Caco-2 (cell line): ENCODE results near the gene RHOB. TPM values are rescaled to one million over a fixed set of nuclear protein-coding genes. Genes with fewer than 3 reads are reported as not detected.
"Not testable (repeated sequence)": the region's sequence is repeated elsewhere in the genome, so short reads cannot be mapped to it uniquely, and the experiment has no call there.

Source experiments
- BruUV-seq: library from RNA; stranded (reverse); fragments of 400-500 nt; replicated peaks from 2 replicates; lab custom pipeline; 2021; lab: Mats Ljungman, UMichigan
- CTCF ChIA-PET: fragments of 300-600 bp; sonication (Branson Sonifier 250); formaldehyde crosslinking; loops from one replicate; lab custom pipeline; 2022; ENCODE audit warnings: antibody characterized with exemption; lab: Charles Lee
- POLR2A ChIA-PET: fragments of 300-600 bp; sonication (Branson Sonifier 250); formaldehyde crosslinking; loops from one replicate; lab custom pipeline; 2022; ENCODE audit warnings: antibody characterized with exemption; lab: Charles Lee
- DNase-seq, 2 experiments: peaks; one replicate each; pipeline versions ENCODE4 v3.0.0 to v3.0.0-alpha.2; 2020 to 2022
- H3K27me3 ChIP-seq: replicated peaks from 2 replicates; pipeline ENCODE4 v1.6.0; 2011; ENCODE audit warnings: low read length; ENCODE audit not compliant: control insufficient read depth, insufficient read depth
- H3K36me3 ChIP-seq: 2 replicates; pipeline ENCODE4 v1.5.1; 2011; ENCODE audit warnings: low read length; ENCODE audit not compliant: control insufficient read depth, insufficient read depth
- H3K4me1 ChIP-seq: fragments of 250-450 bp; sonication (Bioruptor Pico); 2 replicates; pipeline ENCODE4 v1.5.1; 2020; ENCODE audit warnings: mild to moderate bottlenecking
- H3K4me3 ChIP-seq: 2 replicates; pipeline ENCODE4 v1.5.1; 2011; ENCODE audit warnings: low read depth, mild to moderate bottlenecking, control low read depth, low read length
- H3K9me3 ChIP-seq: fragments of 250-450 bp; sonication (Bioruptor Pico); 2 replicates; pipeline ENCODE4 v1.5.1; 2020; ENCODE audit warnings: mild to moderate bottlenecking, moderate library complexity
- H3K27ac Mint-ChIP-seq: one replicate; pipeline ENCODE4 v1.8.0; 2022; ENCODE audit warnings: mixed read lengths; ENCODE audit not compliant: unreplicated experiment
- H3K27me3 Mint-ChIP-seq: one replicate; pipeline ENCODE4 v1.8.0; 2022; ENCODE audit warnings: mixed read lengths; ENCODE audit not compliant: insufficient read depth, unreplicated experiment
- H3K36me3 Mint-ChIP-seq: one replicate; pipeline ENCODE4 v1.8.0; 2022; ENCODE audit warnings: mild to moderate bottlenecking, mixed read lengths; ENCODE audit not compliant: insufficient read depth, unreplicated experiment
- H3K4me1 Mint-ChIP-seq: one replicate; pipeline ENCODE4 v1.8.0; 2022; ENCODE audit warnings: low read depth, mixed read lengths; ENCODE audit not compliant: unreplicated experiment
- H3K4me3 Mint-ChIP-seq: one replicate; pipeline ENCODE4 v1.8.0; 2022; ENCODE audit warnings: mild to moderate bottlenecking, moderate library complexity, mixed read lengths; ENCODE audit not compliant: unreplicated experiment
- H3K9me3 Mint-ChIP-seq: one replicate; pipeline ENCODE4 v1.8.0; 2022; ENCODE audit warnings: mixed read lengths; ENCODE audit not compliant: unreplicated experiment
- CTCF ChIP-seq, 2 experiments: fragments of 200-600 bp in 1 of 2; IDR thresholded peaks; 1 replicate in 1 of 2; 2 replicates in 1 of 2; pipeline versions ENCODE4 v1.5.1 to v1.8.0; 2011 to 2022; ENCODE audit warnings: antibody characterized with exemption in 1 of 2, control low read depth in 1 of 2, inconsistent platforms in 1 of 2, low read depth in 1 of 2, low read length in 1 of 2, mild to moderate bottlenecking in 1 of 2, moderate library complexity in 1 of 2; ENCODE audit not compliant: insufficient read depth in 1 of 2, severe bottlenecking in 1 of 2, unreplicated experiment in 1 of 2
- intact Hi-C: fragments of 100-400 bp; cut with micrococcal nuclease; formaldehyde crosslinking; loops from one replicate; pipeline ENCODE4 v1.10.0; 2022; ENCODE audit not compliant: unreplicated experiment
- total RNA-seq: library from RNA; stranded (reverse); gene quantifications from 2 replicates; pipeline ENCODE4 v1.2.3, GENCODE V29; 2022

The RHOB gene
- total RNA-seq, 1 experiment from 2014 or later, result 20.8 TPM

- TF ChIP-seq CTCF (IDR thresholded peaks at IDR 0.05; ENCODE audit: insufficient read depth in 1 of 2, low read depth in 1 of 2, low read length in 1 of 2, severe bottlenecking in 1 of 2, unreplicated experiment in 1 of 2), result no peak
- no TSS peak for BruUV-seq
- POLR2A ChIA-PET, result no interaction called here
- peaks cover 6% of the 10 kb centered on the region for H3K4me1 Mint-ChIP-seq
- Histone ChIP-seq H3K9me3 (peaks cover 4% of the 10 kb centered on the region; the same call in 1 of the 2 replicates), H3K4me3 (no peak overlapping the region), H3K27me3 (no peaks in the 10 kb centered on the region), H3K36me3 (no peaks in the 10 kb centered on the region), H3K4me1 (no peaks in the 10 kb centered on the region)
- H3K27me3 Mint-ChIP-seq, result no peaks in the 10 kb centered on the region
- intact Hi-C loops, result no loop called here
- H3K4me3 Mint-ChIP-seq, result no peak overlapping the region
- no peak overlapping the region for H3K27ac Mint-ChIP-seq
- no peak for DNase-seq
- no peaks in the 10 kb centered on the region for H3K36me3 Mint-ChIP-seq
- no peaks in the 10 kb centered on the region for H3K9me3 Mint-ChIP-seq
- CTCF ChIA-PET, result interaction anchor here (0.6 kb wide), 1 partner anchor 10 kb away, joined by 3 read pairs; no protein-coding TSS in a partner anchor
These were observed 31.4 kb upstream of the RHOB start for GRCh38 chr2:20415511-20415918.

- Mint-ChIP-seq H3K4me1 (peaks cover 6% of the 10 kb centered on the region), H3K36me3 (no peaks in the 10 kb centered on the region), H3K9me3 (no peaks in the 10 kb centered on the region), H3K27me3 (no peaks in the 10 kb centered on the region), H3K4me3 (no peak overlapping the region), H3K27ac (no peak overlapping the region)
- intact Hi-C loops, result no loop called here
- DNase-seq, result no peak
- H3K36me3 ChIP-seq, result no peaks in the 10 kb centered on the region
- ChIA-PET CTCF (no interaction called here), POLR2A (interaction anchor here (1.4 kb wide), 1 partner anchor 30 kb away, joined by 3 read pairs; the partner anchor contains the start of gene RHOB)
- no peaks in the 10 kb centered on the region for H3K27me3 ChIP-seq
- H3K9me3 ChIP-seq, result peaks cover 4% of the 10 kb centered on the region; the same call in 1 of the 2 replicates
- no peak for TF ChIP-seq CTCF (IDR thresholded peaks at IDR 0.05; ENCODE audit: insufficient read depth in 1 of 2, low read depth in 1 of 2, low read length in 1 of 2, severe bottlenecking in 1 of 2, unreplicated experiment in 1 of 2)
- H3K4me1 ChIP-seq, result no peaks in the 10 kb centered on the region
- no TSS peak for BruUV-seq
- H3K4me3 ChIP-seq, result no peak overlapping the region
These were observed 30.2 kb upstream of the RHOB start for GRCh38 chr2:20416723-20417122.

- H3K4me3 ChIP-seq, H3K9me3 ChIP-seq, H3K36me3 Mint-ChIP-seq, H3K36me3 ChIP-seq, intact Hi-C loops, H3K27me3 ChIP-seq, DNase-seq, H3K27me3 Mint-ChIP-seq, BruUV-seq, CTCF ChIA-PET, H3K4me3 Mint-ChIP-seq, H3K9me3 Mint-ChIP-seq, H3K27ac Mint-ChIP-seq, H3K4me1 ChIP-seq, H3K4me1 Mint-ChIP-seq: not testable (repeated sequence)
- POLR2A ChIA-PET, result interaction anchor here (1.4 kb wide), 1 partner anchor 29 kb away, joined by 3 read pairs; the partner anchor contains the start of gene RHOB
These were observed 29.5 kb upstream of the RHOB start for GRCh38 chr2:20417230-20417821.
